MM.1S (cell line): Measurements from ENCODE around the gene EPX.

Experiments used
- DNase-seq: peaks from one replicate; pipeline ENCODE4 v3.0.0-alpha.2; 2015
- H2AFZ ChIP-seq: fragments of 300-600 bp; sonication (generic); 2 replicates; pipeline ENCODE4 v1.6.0; 2016; ENCODE audit warnings: antibody characterized with exemption, low read length
- H3F3A ChIP-seq: fragments of 300-600 bp; sonication (generic); 2 replicates; pipeline ENCODE4 v1.6.1; 2016; ENCODE audit warnings: mild to moderate bottlenecking, antibody characterized with exemption, low read length, moderate library complexity, mixed read lengths; ENCODE audit not compliant: insufficient read depth
- H3K27ac ChIP-seq: fragments of 300-600 bp; sonication (generic); 2 replicates; pipeline ENCODE4 v1.5.1; 2016; ENCODE audit warnings: mild to moderate bottlenecking, low read length
- H3K27me3 ChIP-seq: fragments of 300-600 bp; sonication (generic); replicated peaks from 2 replicates; pipeline ENCODE4 v1.6.0; 2016; ENCODE audit warnings: low read length; ENCODE audit not compliant: insufficient read depth
- H3K36me3 ChIP-seq: fragments of 300-600 bp; sonication (generic); replicated peaks from 2 replicates; pipeline ENCODE4 v1.6.1; 2016; ENCODE audit warnings: mild to moderate bottlenecking, low read length, mixed read lengths; ENCODE audit not compliant: insufficient read depth
- H3K4me1 ChIP-seq: fragments of 300-600 bp; sonication (generic); 2 replicates; pipeline ENCODE4 v1.6.1; 2016; ENCODE audit warnings: low read length, mixed read lengths
- H3K4me2 ChIP-seq: fragments of 300-600 bp; sonication (generic); 2 replicates; pipeline ENCODE4 v1.6.0; 2016; ENCODE audit warnings: low read depth, low read length
- H3K4me3 ChIP-seq: fragments of 300-600 bp; sonication (generic); 2 replicates; pipeline ENCODE4 v1.5.1; 2016; ENCODE audit warnings: low read length, mixed read lengths
- H3K79me2 ChIP-seq: fragments of 300-600 bp; sonication (generic); 2 replicates; pipeline ENCODE4 v1.6.1; 2016; ENCODE audit warnings: mixed run types, low read length, mixed read lengths
- H3K9ac ChIP-seq: fragments of 300-600 bp; sonication (generic); 2 replicates; pipeline ENCODE4 v1.6.1; 2016; ENCODE audit warnings: low read length, mixed read lengths
- H3K9me2 ChIP-seq: fragments of 300-600 bp; sonication (generic); replicated peaks from 2 replicates; pipeline ENCODE4 v1.6.1; 2016; ENCODE audit warnings: mild to moderate bottlenecking, low read length, mixed read lengths; ENCODE audit not compliant: insufficient read depth
- H3K9me3 ChIP-seq: fragments of 300-600 bp; sonication (generic); replicated peaks from 2 replicates; pipeline ENCODE4 v1.6.1; 2016; ENCODE audit warnings: mild to moderate bottlenecking, low read length, mixed read lengths; ENCODE audit not compliant: insufficient read depth
- H4K20me1 ChIP-seq: fragments of 300-600 bp; sonication (generic); 2 replicates; pipeline ENCODE4 v1.6.1; 2016; ENCODE audit warnings: mild to moderate bottlenecking, low read length, moderate library complexity, mixed read lengths; ENCODE audit not compliant: insufficient read depth
- EZH2 ChIP-seq: fragments of 300-600 bp; sonication (generic); optimal IDR thresholded peaks from 2 replicates; pipeline ENCODE3; 2017; ENCODE audit warnings: low read depth, mild to moderate bottlenecking, antibody characterized with exemption, low read length, mixed read lengths
- EZH2phosphoT487 ChIP-seq: fragments of 300-600 bp; sonication (generic); IDR thresholded peaks from 2 replicates; pipeline ENCODE4 v1.6.1; 2018; ENCODE audit warnings: antibody characterized with exemption, low read length
- TF ChIP-seq, protein P1 (sequence below): fragments of 300-600 bp; sonication (generic); IDR thresholded peaks from 2 replicates; pipeline ENCODE4 v1.5.1; 2016; ENCODE audit warnings: antibody characterized with exemption, low read length, mixed read lengths

Gene EPX

DNA sequence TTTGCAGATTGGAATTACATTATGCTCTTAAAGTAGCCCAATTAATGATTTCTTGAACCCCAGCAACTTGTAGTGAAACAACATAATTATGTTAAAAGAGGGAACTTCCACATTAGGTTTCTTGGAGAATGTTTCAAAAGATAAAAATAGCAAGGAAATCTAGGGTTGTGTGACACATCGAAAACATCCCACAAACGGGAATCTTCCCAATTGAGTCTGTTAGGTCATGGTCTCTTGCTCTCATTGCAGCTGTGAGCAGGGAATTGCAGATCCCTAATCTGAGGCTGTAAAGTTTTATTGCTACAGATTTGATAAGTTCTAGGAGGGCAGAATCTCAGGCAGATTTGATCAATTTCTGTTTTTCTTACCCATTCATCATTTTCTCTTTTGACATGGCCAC, 39.1 kb downstream of the EPX start:
- H4K20me1 ChIP-seq, result no peaks in the 10 kb centered on the region; the same call in 1 of the 2 replicates
- H3K79me2 ChIP-seq, result no peaks in the 10 kb centered on the region
- H3K27me3 ChIP-seq, result peaks cover 94% of the 10 kb centered on the region
- H3K9me2 ChIP-seq, result no peaks in the 10 kb centered on the region
- H3K36me3 ChIP-seq, result no peaks in the 10 kb centered on the region
- no peak overlapping the region for H3K4me2 ChIP-seq
- no peaks in the 10 kb centered on the region for H3K9me3 ChIP-seq
- DNase-seq, result no peak
- H3K9ac ChIP-seq, result no peak overlapping the region
- H3K4me3 ChIP-seq, result no peak overlapping the region
- H3F3A ChIP-seq, result peaks cover 14% of the 10 kb centered on the region; the same call in 1 of the 2 replicates
- H2AFZ ChIP-seq, result no peak overlapping the region
- peaks cover 14% of the 10 kb centered on the region for H3K4me1 ChIP-seq
- TF ChIP-seq EZH2phosphoT487 (no peak), EZH2 (no peak)
- TF ChIP-seq, protein P1, sequence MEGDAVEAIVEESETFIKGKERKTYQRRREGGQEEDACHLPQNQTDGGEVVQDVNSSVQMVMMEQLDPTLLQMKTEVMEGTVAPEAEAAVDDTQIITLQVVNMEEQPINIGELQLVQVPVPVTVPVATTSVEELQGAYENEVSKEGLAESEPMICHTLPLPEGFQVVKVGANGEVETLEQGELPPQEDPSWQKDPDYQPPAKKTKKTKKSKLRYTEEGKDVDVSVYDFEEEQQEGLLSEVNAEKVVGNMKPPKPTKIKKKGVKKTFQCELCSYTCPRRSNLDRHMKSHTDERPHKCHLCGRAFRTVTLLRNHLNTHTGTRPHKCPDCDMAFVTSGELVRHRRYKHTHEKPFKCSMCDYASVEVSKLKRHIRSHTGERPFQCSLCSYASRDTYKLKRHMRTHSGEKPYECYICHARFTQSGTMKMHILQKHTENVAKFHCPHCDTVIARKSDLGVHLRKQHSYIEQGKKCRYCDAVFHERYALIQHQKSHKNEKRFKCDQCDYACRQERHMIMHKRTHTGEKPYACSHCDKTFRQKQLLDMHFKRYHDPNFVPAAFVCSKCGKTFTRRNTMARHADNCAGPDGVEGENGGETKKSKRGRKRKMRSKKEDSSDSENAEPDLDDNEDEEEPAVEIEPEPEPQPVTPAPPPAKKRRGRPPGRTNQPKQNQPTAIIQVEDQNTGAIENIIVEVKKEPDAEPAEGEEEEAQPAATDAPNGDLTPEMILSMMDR, result no peak
- no peak overlapping the region for H3K27ac ChIP-seq

DNA sequence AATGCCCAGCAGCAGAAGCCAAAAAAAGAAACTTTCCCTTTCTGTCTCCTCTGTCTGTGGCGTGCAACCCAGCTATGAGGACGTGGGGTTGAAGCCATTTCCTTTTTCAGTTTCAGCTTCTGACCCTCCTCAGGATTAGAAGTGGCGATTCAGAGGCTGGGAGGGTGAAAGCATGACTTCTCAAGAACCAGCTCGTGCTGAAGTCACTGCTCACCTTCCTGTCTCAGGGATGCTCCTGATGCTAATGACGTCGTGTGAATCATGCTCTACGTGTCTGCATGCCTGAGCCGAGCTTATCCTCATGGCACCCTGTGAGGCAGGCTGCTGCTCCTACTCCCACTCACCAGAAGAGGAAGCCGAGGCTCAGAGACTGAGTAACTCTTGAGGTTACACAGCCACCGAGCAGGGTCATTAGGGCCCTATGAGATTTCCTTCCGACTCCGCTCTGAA, 40.2 kb downstream of the EPX start:
- Histone ChIP-seq H3K4me2 (peak overlapping the region; percentile 59), H4K20me1 (no peaks in the 10 kb centered on the region; the same call in 1 of the 2 replicates), H3F3A (peaks cover 14% of the 10 kb centered on the region; the same call in 1 of the 2 replicates), H3K9ac (no peak overlapping the region), H3K4me3 (no peak overlapping the region), H3K9me3 (no peaks in the 10 kb centered on the region), H3K4me1 (peaks cover 14% of the 10 kb centered on the region), H3K79me2 (no peaks in the 10 kb centered on the region), H2AFZ (no peak overlapping the region), H3K36me3 (no peaks in the 10 kb centered on the region), H3K9me2 (no peaks in the 10 kb centered on the region), H3K27me3 (peaks cover 94% of the 10 kb centered on the region), H3K27ac (no peak overlapping the region)
- peak; percentile 65 for DNase-seq
- TF ChIP-seq EZH2 (no peak), EZH2phosphoT487 (no peak)
- TF ChIP-seq, protein P1, result no peak

DNA sequence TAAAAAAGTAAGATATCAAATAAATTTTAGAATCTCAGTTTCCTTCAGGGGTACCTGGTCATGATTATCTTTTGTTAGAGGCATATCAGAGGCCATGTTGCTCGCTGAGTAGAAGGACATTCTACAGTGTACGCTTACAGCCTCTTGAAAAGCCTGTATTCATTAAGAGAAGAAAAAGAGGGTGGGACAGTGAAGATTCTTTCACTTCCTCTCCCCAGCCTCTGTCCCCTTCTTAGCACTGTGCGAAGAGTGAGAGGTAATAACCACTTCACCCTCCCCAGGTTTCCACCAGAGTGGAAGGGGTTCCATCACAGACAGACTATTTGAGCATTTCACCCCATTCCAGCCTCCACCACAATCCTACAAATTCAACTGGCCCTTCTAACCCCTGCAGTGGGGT, 41.0 kb downstream of the EPX start:
- no peaks in the 10 kb centered on the region for H3K9me2 ChIP-seq
- TF ChIP-seq EZH2phosphoT487, result no peak
- TF ChIP-seq, protein P1, result no peak
- TF ChIP-seq EZH2, result no peak

More for the DNA sequence above, 41.0 kb downstream of the EPX start:
- H4K20me1 ChIP-seq, result no peaks in the 10 kb centered on the region; the same call in 1 of the 2 replicates
- peaks cover 94% of the 10 kb centered on the region for H3K27me3 ChIP-seq
- H3K4me2 ChIP-seq, result no peak overlapping the region
- H3K27ac ChIP-seq, result no peak overlapping the region
- H3K36me3 ChIP-seq, result no peaks in the 10 kb centered on the region
- peaks cover 14% of the 10 kb centered on the region; the same call in 1 of the 2 replicates for H3F3A ChIP-seq
- peaks cover 14% of the 10 kb centered on the region for H3K4me1 ChIP-seq
- H3K4me3 ChIP-seq, result no peak overlapping the region
- H2AFZ ChIP-seq, result no peak overlapping the region
- H3K79me2 ChIP-seq, result no peaks in the 10 kb centered on the region
- H3K9me3 ChIP-seq, result no peaks in the 10 kb centered on the region
- H3K9ac ChIP-seq, result no peak overlapping the region
- DNase-seq, result no peak
